ENCODE data around the gene RICTOR.
"Not testable (repeated sequence)": the region's sequence is repeated elsewhere in the genome, so short reads cannot be mapped to it uniquely, and the experiment has no call there.

RICTOR gene

DNA sequence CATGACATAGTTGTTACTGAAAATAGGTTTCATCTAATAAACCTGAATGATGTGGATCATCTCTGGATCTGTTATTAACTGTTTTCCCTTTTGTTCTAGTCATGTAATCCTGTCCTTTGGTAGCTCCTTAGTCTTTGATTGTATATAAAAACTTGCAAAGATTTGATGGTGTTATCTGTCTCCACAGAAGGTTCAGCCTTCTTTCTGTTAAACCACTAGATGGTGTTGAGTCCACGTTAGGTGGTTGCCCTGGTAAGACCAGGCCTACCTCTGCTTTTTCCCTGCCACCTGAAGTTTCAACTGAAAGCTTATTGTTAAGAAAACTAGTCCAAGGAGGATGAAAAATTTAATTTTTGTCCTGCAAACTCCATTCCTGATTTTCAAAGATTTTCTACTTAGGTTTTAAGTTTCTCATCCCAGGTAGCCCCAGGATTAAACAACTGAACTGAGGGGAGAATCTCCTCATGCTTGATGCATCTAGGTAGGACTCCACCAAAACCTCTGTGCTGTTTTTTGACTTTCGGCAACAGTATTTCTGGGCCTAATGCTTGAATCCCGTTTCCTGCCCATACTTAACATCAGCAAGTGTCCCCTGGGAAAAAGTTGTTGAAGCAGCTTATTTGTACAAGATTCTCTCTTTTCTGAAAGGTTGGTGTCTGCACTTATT, 68.5 kb downstream of the RICTOR start:
- no peak for DNase-seq

GRCh38 chr5:39001683-39002082, 72.5 kb downstream of the RICTOR start:
- DNase-seq, result no peak

- DNase-seq, result no peak
Observed at GRCh38 chr5:38999037-38999436, 75.2 kb downstream of the RICTOR start.

DNA sequence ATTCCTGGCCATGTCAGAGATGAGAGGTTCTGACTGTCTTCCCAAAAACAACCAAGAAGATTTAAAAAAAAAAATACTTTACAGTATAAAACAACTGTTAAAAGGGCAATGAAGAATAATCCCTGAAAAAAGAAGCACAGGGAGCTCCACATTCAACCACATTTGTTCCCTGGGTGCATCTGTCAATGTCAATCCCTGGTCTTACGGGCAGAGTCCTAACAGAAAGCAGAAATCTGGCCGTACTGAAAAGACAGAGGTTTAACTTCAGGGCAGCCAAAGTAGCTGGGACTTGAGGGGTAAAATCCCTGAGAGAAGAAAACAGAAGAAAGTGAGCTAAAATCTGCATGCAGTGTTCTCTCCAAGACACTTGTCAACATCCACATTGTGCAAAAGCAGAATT, 76.6 kb downstream of the RICTOR start:
- no peak for DNase-seq

DNA sequence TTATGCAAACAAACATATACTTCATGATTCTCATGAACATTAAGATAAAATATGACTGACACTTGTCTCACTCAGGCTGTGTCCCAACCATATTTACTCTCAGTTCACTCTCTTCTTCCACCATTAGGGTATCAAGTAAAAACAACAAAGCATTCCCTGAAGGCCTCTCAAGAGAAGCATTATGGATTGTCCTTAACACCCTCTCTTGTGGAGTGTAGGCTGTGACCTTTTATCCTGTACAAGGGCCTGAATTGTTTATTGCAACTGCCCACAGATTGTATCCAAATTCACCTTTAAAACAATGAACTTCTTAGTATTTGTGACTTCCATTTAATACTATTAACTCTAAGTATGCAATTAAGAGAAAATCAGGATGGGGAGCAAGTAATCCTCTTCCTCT, 78.1 kb downstream of the RICTOR start:
- DNase-seq, result no peak

DNA sequence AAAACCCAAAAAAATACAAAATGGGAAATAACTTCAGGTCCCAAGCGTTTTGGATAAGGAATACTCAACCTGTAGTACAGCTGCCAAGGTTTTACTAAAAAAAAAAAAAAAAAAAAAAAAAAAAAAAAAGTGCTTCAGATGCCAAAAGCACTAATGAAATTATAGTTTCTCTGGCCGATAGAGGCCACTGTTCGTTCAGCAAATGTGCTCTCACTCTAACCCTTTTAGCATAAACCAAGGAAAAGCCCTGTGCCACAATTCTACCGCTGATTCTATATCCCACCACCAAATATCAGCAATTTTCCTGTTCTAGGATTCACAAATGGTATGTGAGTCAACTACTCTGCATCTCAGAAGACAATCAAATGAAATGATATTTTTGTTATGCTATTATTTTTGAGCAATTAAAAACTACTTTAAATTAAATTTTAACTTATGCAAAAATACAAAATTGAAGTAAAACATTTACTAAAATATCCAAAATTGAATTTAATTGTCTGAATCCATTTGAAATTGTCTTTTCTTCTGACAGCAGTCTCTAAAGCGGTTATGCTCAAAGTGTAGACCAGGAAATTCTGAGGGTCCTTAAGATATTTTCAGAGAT, 79.8 kb downstream of the RICTOR start:
- no peak for DNase-seq

GRCh38 chr5:38989974-38990719, 84.1 kb downstream of the RICTOR start:
- not testable (repeated sequence) for DNase-seq

GRCh38 chr5:38985909-38986452, 88.2 kb downstream of the RICTOR start:
- DNase-seq, result no peak

DNA sequence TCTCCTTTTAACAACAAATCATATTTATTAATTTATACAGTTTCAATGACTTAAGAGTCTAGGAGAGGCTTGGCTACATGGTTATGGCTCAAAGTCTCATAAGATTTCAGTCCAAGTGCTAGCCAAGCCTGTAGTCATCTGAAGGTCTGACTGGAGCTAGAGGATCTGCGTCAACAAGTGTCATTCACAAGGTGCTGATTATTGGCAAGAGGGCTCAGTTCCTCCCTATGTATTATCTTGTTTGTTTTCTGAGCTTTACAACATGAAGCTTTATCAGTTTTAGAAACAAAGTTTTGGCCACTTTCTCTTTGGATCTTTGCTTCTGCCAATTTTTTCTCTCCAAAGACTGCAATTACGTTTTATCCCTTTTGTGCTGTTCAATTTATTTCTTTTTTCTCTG, 94.7 kb downstream of the RICTOR start:
- DNase-seq, result no peak

DNA sequence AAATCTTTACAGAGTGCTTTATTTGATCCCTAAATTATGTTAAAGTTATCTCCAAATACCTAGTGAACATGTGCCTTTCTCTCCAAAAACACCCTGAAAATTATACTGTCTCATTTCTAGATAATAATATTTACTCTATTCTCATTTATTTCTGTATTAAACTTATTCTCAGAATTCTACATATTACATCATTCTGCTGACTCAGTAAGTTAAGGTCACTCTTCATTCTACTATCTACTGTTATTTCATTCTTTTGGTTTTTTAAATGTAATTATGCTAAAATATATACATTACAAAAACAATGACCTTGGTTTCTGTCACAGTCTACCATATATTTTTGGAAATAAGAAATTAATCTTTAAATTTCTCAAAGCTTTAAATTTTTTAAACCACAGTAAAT, 96.2 kb downstream of the RICTOR start:
- DNase-seq, result no peak

DNA sequence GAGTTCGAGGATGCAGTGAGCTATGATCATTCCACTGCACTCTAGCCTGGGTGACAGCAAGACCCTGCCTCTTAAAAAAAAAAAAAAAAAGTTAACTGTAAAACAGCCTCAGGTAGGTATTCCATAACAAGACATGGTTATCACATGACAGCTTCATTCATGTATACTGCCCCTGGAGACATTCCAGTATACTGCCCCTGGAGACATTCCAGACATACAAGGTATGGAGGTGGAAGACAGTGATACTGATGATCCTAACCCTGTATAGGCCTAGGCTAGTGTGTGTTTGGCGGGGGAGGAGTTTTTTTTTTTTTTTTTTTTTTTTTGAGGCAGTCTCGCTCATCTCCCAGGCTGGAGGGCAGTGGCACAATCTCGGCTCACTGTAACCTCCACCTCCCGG, 105.5 kb downstream of the RICTOR start:
- DNase-seq, result no peak

DNA sequence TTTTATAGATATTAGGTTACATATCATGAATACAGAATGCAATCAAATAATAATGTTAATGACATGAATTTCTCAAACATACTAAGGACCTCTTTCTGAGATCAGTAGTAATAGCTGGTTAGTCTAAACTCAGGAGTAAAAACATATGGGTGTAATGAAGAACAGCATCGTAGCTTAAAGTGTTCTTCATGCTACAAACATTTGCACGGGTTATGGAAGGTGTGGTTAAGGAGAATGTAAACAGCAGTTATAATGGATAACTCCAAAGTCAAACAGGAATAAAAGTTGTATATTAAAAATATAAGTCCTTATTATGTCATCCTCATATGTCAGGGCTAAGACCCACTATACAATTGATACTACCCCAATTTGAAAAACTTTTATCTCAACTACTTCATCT, 112.5 kb downstream of the RICTOR start:
- DNase-seq, result no peak

- no peak for DNase-seq
Observed at GRCh38 chr5:38953426-38954012, 120.7 kb downstream of the RICTOR start.

DNA sequence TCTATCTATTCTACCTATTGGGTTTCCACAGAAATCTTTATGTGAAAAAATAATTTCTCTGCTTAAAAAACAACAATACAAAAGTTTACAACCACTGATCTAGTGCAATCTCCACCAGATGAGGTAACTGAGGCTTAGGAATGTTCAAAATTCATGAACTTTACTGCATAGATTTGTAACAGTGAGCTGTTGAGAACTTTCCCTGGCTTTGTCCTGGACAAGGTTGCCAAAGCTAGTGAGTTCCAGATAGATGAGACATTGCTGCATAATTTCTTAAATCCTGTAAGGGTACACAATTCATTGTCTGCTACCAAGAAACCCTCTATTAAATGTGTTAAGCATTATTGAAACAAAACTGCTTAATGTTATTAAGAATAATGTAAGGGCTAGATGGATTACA, 125.7 kb downstream of the RICTOR start:
- no peak for DNase-seq

DNA sequence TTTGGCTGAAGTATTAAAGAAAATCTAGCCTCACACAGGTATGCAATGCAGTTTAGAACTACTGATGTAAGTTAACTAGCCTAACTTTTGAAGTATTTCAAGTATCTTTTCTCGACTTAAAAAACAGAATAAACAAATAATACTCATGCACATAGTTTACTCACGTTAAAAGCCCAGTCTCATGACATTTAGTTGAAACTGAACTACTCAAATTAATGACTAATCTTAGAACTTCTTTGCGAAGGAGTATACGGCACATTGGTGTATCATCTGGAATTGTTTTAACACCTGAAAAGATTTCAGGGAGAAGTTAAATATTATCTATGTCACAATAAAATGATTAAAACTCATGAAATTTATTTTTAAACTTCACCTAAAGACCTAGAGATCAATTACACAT, 129.9 kb downstream of the RICTOR start:
- DNase-seq, result no peak

DNA sequence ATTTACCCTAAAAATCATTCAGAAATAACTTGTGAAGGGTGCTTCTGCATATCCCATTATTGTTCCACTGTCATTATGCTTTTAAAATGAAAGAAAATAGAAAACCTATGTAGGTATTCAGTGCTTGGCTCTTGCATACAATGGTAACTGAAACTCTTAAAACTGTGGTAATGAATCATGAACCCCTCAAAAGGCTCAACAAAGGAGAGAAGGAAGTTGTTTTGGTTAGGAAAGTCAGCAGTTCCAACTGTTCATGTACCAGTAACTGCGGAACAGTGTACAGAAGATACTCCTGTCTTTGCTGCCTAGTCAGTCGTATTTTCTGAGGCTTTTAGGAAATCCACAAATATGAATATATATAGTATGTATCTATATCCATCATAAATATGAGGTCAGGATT, 132.3 kb downstream of the RICTOR start:
- DNase-seq, result no peak

DNA sequence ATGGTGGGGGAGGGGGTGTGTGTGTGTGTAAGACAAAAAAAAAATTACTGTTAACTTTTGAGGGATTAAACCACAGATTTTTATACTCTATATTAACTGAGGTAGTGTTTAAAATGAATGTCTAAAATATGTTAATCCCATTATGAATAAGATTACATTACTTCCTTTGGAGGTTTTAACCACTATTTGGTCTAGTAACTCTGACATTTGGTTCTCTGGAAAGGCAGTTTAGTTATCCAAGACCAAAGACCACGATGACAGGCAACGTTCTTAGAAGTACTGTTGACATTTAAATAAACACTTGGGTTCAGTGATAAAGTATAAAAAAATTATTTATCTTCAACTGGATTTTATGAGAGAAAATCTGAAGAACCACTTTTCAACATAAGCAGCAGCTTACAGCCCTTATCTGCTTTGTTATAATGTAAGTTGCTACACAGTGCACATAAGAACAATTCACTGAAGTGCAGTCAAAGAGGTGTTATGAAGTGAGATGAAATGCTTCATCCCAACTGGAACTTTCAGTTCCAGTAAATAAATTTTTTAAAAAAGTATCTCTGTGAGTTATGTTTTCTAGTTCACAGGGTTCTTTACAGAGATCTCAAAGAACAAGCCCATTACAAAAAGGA, 133.9 kb downstream of the RICTOR start:
- no peak for DNase-seq

- no peak for DNase-seq
Observed at GRCh38 chr5:38938973-38939372, 135.2 kb downstream of the RICTOR start.

DNA sequence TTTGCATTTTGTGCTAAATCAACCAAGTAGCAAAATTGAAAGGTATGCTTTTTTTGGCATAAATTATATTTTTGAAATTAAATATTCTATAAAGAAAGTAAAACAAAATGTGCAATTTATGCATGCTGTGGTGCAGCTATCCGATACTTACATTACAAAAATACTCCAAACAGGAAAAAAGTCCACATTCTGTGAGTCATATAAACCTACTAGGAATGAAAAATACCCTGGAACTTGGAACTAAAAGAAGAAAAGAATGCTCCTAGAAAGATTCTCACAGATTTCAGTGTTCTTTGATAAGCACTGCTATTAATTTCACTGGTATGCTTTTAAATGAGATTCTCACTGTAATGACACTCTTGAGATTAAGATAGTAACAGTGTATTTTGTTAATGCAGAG, 135.8 kb downstream of the RICTOR start:
- DNase-seq, result no peak

DNA sequence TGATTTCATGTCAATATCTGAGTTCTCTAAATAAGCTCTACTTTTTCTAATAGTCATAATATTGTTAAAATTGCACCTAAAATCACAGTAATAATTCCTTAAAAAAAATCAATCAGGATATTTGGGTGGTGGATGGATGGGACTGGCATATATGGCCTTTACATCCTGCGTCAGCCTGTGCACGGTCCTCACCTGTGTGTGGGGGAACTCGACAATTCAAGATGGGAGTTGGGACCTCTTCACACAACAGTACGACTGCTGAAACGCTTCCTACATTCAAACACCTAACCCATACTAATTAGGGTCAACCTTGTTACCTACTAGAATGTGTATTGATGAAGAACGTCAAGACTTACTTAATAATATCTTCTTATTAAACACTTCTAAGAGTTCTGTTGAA, 137.9 kb downstream of the RICTOR start:
- DNase-seq, result no peak

DNA sequence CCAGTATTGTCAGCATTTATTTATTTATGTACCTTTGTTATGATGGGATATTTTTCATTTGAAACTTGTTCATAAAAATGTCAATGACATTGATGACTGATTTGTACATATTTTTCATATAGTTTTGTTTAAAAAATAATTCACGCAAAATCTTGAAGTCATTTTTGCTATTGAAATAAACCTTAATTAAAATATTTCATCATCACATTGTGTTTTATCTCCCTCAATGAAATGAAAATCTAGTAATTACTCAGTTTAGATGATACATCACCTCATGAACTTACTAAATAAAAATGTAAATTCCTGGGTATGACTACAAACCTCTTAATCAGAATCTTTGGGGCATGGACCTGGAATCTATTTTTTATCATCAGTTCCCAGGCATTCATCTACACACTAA, 138.8 kb downstream of the RICTOR start:
- DNase-seq, result no peak

DNA sequence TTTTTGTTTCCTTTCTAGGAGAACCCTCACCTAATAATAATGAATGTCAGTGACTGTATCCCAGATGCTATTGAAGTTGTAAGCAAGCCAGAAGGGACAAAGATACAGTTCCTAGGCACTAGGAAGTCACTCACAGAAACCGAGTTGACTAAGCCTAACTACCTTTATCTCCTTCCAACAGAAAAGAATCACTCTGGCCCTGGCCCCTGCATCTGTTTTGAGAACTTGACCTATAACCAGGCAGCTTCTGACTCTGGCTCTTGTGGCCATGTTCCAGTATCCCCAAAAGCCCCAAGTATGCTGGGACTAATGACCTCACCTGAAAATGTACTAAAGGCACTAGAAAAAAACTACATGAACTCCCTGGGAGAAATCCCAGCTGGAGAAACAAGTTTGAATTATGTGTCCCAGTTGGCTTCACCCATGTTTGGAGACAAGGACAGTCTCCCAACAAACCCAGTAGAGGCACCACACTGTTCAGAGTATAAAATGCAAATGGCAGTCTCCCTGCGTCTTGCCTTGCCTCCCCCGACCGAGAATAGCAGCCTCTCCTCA, 141.3 kb downstream of the RICTOR start:
- no peak for DNase-seq

DNA sequence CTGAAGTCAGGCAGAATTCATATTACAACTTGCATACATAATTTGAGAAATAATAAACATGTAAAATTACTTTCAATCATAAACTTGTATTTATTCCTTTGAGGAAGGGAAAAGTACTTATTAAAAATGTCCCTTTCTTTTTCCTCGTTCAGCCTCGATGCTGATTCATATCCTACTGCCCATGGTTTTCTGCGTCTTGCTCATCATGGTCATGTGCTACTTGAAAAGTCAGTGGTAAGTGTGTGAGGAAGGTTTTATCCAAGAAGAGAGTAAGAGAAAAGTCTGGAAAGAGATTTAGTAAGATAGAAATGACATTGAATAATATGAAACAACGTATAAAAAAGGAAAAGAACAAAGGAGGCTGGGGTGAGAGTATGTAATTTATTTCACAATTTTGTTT, 142.5 kb downstream of the RICTOR start:
- no peak for DNase-seq

Measured in stimulated activated CD4-positive, alpha-beta T cell treated with anti-CD3 and anti-CD28 coated beads, Interleukin-2, amount 100 ng/mL, for 48 hours (primary cell).